Measurements from ENCODE around the gene UBN1.

GRCh38 chr16:4914528-4915225 is 67.4 kb downstream of the UBN1 start:
- TF ChIP-seq ZNF274 (IDR thresholded peaks at IDR 0.05; ENCODE audit: low read depth, low read length) (no peak), YY1 (IDR thresholded peaks at IDR 0.05; ENCODE audit: insufficient read depth, insufficient read length) (no peak), SUZ12 (IDR thresholded peaks at IDR 0.05; ENCODE audit: extremely low read depth, insufficient read depth, insufficient read length) (no peak)
